GM19239 (cell line): Measurements from ENCODE around the gene AKAP8L.
"Not testable (repeated sequence)": the region's sequence is repeated elsewhere in the genome, so short reads cannot be mapped to it uniquely, and the experiment has no call there.

Source experiments
- DNase-seq: peaks from one replicate; pipeline ENCODE4 v3.0.0; 2011; ENCODE audit warnings: low spot score; ENCODE audit not compliant: insufficient read length
- FAIRE-seq: peaks from 2 replicates; lab custom pipeline; 2011; peaks lifted over from hg19 to GRCh38; lab: Jason Lieb, UNC

Gene AKAP8L

DNA sequence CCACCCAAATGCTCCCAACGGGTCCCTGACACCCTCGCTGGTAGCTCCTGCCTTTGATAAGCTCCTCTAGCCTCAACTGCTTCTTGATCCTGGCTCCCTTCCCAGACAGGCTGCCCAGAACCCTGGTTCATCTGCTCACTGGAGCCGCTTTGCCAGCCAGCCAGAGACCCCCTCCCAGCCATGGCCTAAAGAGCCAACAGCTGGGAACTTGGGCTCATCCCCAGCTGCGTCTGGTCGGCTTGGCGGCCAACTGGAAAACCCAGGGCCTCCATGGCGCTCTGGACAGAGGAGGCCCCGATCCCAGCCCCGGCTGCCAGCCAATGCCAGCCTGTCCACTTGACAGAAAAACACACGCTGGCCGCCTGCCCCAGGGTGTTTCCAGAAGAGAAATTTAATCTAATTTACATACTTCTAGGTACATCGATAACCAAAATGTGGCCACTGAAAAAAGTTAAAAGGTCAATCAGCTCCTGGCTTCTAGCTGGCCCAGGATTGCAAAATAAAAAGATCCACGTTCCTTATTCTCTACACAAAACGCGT lies 3.0 kb upstream of the AKAP8L start:
- no peak for FAIRE-seq
- no peak for DNase-seq

DNA sequence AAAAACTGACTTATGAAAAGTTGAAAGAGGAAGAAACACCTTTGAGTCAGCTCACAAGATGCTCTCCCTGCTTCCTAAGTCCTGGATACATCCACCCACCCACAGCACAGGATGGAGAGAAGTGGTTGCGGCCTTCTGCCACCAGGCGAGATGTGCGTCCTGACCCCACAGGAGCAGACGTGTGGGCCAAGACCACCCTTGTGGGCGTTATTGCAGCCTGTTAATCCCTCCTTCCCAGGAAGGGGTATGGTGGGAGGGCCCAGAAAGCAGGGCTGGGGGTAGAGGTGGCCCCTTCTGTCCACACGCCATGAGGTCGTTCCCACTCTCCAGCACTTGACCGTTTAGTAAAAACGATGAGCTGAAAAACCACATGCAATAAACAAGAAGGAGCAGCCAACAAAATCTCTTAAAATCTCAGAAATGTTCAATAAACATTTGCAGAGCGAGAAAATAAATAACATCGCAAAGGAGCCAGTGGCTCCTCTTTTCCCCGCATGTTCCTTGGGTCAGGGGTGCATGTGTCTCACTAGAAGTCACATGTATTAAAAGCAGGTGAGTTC lies 2.4 kb upstream of the AKAP8L start:
- no peak for DNase-seq
- FAIRE-seq = no peak

DNA sequence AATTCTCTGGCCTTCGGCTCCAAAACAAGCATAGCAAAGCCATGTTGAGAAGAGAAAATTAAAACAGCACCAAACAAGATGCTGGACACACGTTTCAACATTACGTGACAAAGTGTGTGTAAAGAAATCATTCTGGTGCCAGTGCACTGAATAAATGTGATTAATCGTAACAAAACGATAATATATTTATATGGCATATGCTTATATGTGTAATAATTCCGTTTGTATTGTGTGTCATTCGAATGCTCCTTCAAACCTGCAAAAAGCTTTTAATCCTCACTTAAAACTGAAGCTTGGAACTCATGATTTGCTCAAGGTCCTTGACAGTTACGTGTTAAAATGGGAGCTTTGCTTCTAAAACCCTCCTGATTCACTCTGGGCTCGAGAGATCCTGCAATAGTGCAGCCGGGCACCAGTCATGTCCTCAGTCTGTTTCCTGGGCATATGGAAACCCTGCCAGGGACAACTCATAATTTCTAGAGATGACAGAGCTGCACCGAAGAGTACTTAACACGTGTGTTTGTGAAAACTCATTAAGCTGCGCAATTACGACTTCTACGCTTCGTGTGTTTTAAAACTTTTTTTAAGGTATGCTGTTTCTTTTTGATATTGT lies 731 bp upstream of the AKAP8L start:
- FAIRE-seq (no peak), DNase-seq (no peak)

DNA sequence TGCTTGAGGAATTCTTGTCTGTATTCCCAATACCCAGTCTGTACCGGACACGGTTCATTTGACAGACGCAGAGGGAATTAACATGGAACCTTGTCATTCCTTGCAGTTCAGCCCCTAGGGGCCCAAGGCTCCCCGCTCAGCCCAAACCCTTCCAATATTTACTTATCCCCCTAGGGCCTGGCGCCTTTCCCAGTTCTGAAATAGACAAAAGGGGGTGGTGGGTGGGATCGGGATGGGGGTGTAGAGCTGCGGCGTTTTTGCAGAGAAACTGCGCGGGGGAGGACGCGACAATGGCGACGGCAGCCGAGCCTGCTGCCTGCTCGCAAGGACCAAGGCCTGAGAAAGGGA lies 583 bp downstream of the AKAP8L start:
- DNase-seq (no peak), FAIRE-seq (no peak)

DNA sequence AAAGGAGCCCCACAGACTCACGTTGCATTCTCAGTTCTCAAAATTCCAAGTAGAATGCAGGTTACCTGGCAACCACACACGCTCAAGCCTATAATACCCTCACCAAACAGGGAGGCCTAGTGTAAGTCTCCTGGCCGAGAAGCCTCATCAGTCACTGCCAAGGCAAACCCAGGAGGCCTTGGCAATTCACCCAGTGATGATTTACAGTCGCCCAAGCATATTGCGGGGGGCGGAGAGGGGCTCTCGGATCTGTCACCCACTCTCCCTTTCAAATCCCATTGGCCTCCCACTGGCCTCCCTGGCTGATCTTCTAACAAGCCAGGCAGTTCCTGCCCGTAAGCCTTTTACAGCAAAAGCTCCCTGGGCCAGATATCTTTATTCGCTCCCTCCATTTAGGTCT lies 1.1 kb downstream of the AKAP8L start:
- DNase-seq (no peak), FAIRE-seq (no peak)

DNA sequence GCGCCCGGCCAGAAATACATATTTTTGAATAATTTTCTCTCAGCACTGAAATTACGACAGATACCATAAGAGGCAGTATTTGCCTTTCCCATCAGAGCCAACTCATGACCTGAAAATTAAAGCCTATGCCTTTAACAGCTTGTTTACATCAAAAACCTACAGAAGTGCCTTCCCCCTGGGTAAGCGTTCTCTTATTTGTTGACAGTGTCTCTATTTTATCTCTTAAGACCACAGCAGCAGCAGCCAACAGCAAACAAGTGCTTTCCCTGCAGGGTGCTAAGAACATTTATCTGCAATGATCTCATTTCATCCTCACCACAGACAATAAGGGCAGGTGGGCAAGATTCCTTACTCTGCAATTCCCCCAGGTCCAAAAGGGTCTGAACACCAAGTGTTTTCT lies 6.0 kb downstream of the AKAP8L start:
- no peak for DNase-seq
- no peak for FAIRE-seq

DNA sequence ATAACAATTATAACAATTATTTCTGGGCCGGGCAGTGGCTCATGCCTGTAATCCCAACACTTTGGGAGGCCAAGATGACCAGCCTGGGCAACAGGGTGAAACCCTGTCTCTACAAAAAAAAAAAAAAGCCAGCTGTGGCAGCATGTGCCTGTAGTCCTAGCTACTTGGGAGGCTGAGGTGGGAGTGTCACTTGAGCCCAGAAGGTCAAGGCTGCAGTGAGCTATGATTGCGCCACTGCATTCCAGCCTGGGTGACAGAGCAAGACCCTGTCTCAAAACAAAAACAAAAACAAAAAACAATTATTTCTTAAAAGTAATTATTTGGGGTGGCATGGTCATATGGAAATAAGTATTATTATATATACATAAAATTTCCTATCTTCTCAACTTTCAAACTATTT lies 7.4 kb downstream of the AKAP8L start:
- not testable (repeated sequence) for FAIRE-seq, DNase-seq

DNA sequence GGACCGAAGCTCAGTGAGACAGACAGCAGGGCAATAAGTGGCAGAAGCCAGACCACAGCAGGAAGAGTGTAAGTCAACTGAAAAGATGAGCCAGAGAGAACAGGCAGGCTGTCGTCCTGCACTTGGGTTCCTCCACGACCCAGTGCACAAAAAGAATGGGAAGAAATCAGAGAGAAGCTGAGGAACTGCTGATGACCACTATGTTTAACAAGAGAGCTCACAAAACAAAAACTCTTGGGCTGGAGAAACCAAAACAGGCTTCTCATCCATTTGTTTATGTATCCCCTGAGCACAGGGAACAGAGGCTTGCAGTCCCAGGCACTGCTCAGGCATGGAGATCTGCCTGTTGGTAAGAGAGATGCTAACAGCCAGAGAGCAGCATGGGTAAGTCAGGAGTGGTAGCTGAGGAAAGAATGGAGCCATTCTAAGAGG lies 14.0 kb downstream of the AKAP8L start:
- DNase-seq (no peak), FAIRE-seq (no peak)

DNA sequence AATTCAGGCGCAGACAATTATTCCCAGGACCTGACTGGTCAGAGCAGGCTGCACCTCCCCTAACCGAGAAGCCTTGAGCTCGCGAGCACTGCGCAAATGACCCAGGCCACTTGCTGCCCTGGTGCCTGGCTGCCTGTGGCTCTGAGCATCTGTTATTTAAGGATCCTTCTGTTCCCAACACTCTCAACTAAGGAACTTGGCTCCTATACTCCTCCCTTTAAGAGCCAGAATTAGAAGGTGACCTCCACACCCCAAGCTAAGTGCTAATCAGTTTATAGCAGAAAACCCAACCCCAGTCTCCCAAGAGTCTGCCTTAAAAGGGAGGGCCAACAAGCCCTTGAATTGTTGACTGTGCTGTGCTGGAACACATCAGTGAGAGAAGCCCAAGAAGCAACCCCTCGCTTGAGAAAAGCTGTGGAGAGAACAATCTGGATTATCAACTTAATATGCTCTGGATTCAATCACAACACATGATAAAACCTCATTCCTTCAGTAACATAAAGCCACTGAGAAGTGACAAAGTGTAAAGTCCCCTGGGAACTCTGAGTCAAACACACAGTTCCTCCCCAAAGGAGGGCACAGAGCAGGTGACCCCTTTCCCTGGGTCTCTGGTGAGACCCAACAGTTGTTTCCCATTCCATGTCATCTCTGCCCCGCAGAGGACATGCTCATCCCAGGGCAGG lies 14.6 kb downstream of the AKAP8L start:
- DNase-seq = no peak

DNA sequence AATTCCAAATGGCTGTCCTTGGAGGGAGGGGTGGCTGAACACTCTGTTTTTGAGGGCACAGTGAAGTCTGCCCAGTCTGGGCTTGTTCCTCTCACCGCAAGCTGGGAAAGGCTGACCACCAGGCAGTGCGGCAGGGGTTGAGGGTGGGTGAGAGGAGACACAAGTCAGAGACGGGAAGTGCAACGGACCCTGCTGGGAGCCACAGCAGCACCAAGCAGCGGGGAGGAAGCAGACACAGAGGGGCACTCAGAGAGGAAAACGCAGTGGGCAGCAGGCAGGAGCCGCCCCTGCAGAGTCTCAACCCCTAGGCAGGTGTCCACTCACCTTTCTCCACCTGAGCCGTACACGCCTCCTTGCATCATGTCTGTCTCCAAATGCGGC lies 15.6 kb downstream of the AKAP8L start:
- FAIRE-seq = no peak
- no peak for DNase-seq

More for the DNA sequence above, 14.6 kb downstream of the AKAP8L start:
- no peak for FAIRE-seq

DNA sequence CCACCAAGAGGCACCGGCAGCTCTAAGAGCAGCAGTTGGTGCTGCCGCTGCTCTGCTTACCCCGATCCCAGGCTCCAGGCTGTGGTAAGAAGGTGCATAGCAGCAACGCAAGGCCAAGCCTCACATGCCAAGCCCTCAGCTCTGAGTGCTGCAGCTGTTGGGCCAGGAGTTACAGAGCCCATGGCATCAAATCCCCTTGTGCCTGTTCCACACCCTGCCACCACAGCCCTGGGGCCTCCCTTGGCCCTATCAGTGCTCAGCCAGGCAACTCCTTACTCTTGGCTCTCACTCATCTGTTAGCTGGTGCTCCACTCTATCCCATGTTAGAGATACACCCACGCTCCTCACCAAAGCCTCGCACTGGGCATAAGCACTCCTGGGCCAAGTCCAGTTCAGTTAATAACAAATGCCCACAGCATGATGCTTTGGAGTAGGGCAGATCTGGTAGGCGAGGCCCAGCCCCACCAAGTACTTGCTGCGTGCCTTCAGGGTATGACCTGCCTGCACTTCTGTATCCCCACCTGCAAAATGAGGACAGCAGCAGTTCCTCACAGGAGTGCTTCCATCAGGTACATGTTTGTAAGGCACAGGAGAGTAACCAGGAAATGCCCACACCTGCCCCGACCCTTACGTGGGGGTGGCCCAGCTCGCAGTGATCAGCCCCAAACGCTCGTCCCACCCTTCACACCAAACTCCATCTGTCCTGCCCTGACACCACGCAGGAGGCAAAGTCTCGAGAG lies 16.2 kb downstream of the AKAP8L start:
- no peak for FAIRE-seq
- no peak for DNase-seq

DNA sequence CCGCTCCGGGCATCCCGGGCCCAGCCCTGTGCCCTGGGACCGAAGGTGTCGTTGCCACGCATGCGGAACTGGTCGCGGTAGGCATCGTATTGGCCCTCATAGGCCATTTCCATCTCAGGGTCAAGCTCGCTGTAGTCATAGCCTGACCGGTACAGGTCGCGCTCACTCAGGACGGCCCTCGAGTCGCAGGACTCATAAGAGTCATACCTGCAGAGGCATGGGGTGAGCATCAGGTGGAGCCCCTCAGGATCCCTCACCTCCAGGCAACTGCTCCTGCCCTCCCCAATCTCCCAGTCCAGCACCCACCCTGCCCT lies 17.4 kb downstream of the AKAP8L start:
- no peak for DNase-seq
- FAIRE-seq = no peak

DNA sequence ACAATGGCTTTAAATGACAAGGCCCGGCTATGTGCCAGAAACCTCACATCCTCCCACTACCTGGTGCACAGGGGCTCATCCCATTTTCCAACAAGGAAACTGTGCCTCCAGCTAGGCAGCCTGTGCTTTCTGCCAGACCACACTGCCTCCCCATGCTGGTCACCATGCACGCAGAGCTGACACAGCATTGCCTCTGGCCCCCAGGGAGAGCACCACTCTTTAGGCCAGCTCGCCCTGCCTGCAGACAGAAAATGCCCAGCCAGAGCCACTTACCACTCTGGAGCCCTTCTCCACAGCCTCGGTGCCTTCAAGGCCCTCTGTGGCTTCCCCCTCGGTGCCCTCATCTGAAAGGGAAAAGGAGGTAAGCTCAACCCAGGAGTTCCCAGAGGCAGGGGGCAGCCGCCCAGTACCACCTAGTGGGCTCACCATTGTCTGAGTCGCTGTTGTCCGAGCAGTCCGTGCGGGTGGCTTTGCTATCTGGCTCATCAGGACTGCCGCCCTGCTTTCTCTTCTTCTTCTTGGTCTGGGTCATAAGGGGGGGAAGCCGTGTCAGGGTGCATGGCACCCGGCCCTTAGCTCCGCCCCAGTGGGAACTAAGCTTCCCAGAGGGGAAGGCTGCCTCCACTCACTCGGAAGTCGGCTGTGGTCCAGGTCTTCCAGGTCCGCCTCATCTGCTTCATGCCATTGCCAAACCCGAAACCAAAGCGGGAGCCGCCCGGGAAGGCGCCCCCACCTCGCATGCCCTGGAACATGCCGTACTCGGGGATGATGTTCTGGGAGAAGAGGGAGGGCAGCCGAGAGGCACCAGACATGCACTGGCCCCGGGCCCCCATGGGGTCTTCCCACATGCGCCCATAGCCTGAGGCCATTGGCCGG lies 18.0 kb downstream of the AKAP8L start:
- no peak for DNase-seq
- FAIRE-seq = no peak

DNA sequence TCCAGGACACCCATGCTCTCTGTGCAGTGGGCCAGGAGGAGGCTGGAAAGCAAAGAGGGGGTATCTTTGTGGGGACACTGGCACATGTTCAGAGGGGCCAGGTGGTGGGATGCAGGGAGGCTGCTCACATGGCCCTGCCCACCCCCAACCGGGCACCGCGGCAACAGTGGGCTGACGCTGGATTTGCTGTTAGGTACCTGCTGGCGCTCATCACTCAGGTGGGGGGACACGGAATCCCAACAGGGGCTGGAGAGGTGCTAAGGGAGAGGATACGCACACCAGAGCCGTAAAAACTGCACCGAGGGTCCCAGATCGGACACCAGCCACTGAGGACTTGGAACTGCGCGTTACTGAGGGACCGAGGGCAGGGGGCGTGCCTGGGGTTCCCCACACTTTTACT lies 19.2 kb downstream of the AKAP8L start:
- FAIRE-seq = no peak
- no peak for DNase-seq

DNA sequence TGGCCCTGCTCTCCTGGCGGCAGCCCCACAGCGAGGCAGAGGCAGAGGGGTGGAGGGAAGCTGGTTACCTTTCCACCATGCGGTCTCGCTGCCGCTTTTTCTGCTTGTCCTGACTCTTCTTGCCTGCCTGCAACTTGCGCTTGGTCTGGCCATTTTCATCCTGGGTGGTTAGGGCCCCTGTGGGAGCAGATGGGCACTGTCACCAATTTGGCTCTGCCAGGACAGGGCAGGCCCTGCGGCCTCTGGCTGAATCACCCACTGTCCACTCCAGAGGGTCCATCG lies 19.6 kb downstream of the AKAP8L start:
- DNase-seq (no peak), FAIRE-seq (no peak)

DNA sequence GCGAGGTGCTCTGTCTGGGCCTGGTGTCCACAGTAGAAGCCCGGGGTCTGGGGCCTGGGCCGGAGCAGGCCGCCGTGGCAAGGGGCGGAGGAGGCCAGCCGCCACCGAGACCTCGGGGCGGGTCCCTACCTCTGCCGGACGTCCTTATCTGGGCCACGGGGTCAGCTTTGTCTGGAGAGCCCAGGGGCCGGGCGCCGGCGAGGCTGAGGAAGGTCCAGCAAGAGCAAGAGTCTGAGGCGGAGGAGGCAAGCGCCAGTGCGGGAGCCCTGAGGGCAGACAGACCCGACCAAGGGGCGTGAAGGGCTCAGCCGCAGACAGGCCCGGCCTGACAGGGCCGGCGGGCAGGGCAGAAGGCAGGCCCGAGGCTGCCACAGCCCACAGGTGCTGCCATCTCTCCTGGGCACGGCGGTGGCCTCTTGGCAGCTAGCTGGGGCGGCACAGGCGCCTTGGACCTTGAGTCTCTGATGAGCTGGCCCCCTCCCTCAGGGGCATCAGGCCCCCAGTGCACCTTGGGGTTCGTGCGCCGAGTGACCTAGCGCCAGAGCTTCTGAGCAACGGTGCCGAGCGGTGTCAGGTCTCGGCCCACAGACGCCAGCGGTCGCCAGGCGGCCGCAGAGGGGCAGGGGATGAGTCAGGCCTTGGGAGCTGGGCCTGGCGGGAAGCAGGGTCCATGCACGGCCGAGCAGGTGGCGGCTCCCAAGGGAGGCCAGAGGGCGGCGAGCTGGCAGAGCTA lies 20.1 kb downstream of the AKAP8L start:
- FAIRE-seq (no peak), DNase-seq (no peak)

DNA sequence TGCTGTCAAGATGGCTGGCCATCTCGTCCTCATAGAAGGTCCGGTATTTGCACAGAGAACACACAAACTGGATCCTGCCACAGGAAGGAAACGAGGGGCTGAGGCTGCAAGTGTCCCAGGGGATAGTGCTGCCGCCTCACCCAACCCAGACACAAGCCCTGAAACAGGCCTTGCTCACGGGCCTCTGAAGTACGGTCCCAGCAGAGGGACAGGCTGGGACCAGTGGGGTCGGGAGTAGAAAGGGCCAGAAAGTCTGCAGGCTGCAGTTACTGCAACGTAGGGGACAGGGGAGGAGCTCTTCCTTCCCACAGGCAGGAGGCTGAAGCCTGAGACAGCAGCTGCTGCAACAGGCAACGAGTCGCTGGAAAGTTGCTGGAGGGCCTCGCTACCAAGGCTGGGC lies 21.0 kb downstream of the AKAP8L start:
- no peak for DNase-seq
- no peak for FAIRE-seq

DNA sequence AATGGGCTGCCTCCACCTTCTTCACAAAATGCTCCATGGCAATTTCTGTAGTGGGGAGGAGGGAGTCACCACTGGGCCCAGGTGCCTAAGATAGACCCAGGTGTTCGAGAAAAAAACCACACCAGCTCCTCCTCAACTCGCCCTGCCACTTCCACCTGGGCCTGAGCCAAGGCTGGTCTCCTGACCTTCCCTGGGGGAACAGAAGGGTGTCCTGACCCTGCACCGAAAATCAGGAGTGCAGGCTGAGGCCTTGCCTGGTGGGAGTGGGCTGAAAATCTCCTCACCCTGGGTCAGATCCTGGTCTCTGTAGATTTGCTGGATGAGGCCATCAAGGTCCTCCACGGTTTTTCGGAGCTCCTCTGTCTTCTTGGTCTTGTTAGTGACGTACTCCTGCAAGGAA lies 21.6 kb downstream of the AKAP8L start:
- DNase-seq (no peak), FAIRE-seq (no peak)

DNA sequence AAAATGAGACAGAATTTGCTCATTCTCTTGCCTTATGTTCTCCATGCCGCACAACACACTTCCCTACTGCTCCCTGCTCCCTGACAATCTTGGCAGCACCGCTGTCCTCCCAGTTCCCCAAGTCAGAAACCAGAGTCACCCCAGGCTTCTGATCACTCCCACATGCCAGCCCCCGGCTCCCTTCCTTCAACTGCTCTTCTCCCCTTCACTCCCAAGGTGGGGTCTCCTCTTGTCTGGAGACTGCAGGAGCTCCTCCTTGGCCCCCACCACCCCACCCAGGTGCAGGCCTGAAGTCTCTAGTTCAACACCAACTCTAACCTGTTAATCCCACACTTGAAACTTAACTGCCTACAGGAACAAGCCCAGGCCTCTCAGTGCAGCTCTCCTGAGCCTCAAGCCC lies 22.4 kb downstream of the AKAP8L start:
- no peak for DNase-seq
- FAIRE-seq = no peak

DNA sequence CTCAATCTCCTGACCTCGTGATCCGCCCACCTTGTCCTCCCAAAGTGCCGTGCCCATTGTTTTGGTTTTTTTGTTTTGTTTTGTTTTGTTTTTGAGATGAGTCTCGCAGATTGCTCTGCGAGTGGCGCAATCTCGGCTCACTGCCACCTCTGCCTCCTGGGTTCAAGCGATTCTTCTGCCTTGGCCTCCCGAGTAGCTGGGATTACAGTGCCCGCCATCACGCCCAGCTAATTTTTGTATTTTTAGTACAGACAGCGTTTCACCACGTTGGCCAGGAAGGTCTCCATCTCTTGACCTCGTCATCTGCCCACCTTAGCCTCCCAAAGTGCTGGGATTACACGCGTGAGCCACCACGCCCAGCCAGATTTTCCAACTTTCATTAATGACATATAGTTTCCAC lies 23.5 kb downstream of the AKAP8L start:
- DNase-seq, FAIRE-seq: not testable (repeated sequence)
